K562 (cell line): ENCODE measurements around the gene WDR27. TPM values are rescaled to one million over a fixed set of nuclear protein-coding genes. Genes with fewer than 3 reads are reported as not detected.
A peak's percentile ranks its signal among the peaks of the same experiment; 100 is the strongest.

ENCODE experiments used
- ARID3B ChIP-seq: fragments of 250-450 bp; sonication (Bioruptor Pico); IDR thresholded peaks from 2 replicates; pipeline ENCODE4 v1.4.0; 2020; ENCODE audit warnings: borderline replicate concordance
- JUND ChIP-seq, 2 experiments: IDR thresholded peaks; 2 replicates in 1 of 2; 3 replicates in 1 of 2; pipeline ENCODE4 v1.6.1; 2011; ENCODE audit warnings: borderline replicate concordance in 2 of 2, low read depth in 2 of 2, low read length in 2 of 2, improper control_type of control experiment in 1 of 2, missing biosample characterization in 1 of 2, missing genetic modification characterization in 1 of 2, missing genetic modification reagents in 1 of 2
- KLF1 ChIP-seq: fragments of 450-650 bp; IDR thresholded peaks from 2 replicates; pipeline ENCODE4 v1.6.1; 2016; ENCODE audit warnings: missing genetic modification characterization, missing compliant biosample characterization
- LARP7 ChIP-seq: fragments of 450-650 bp; IDR thresholded peaks from 2 replicates; pipeline ENCODE4 v1.6.1; 2016
- MYBL2 ChIP-seq, 2 experiments: fragments of 450-650 bp in 1 of 2; sonication (generic) in 1 of 2; formaldehyde crosslinking in 1 of 2; IDR thresholded peaks; 2 replicates each; pipeline versions ENCODE4 v1.6.1 to v1.8.1; 2017 to 2022; ENCODE audit warnings: borderline replicate concordance in 1 of 2, inconsistent platforms in 1 of 2, low read depth in 1 of 2, mild to moderate bottlenecking in 1 of 2, missing genetic modification reagents in 1 of 2, moderate library complexity in 1 of 2
- PHF8 ChIP-seq: fragments of 200-600 bp; sonication (generic); IDR thresholded peaks from 2 replicates; pipeline ENCODE4 v1.6.1; 2012; ENCODE audit warnings: mixed run types, mild to moderate bottlenecking, inconsistent platforms, low read length, moderate library complexity, borderline replicate concordance
- RB1 ChIP-seq: fragments of 450-650 bp; IDR thresholded peaks from 2 replicates; pipeline ENCODE4 v1.6.1; 2017; ENCODE audit warnings: low read depth, mild to moderate bottlenecking
- SFPQ ChIP-seq: fragments of 200-400 bp; formaldehyde crosslinking; IDR thresholded peaks from 2 replicates; pipeline ENCODE4 v1.6.1; 2017; ENCODE audit warnings: mild to moderate bottlenecking, low read depth, low read length, moderate library complexity
- SMARCA4 ChIP-seq: fragments of 450-650 bp; IDR thresholded peaks from 2 replicates; pipeline ENCODE4 v1.6.1; 2016
- TAF7 ChIP-seq: fragments of 450-650 bp; IDR thresholded peaks from 2 replicates; pipeline ENCODE4 v1.6.1; 2016; ENCODE audit warnings: missing genetic modification characterization, missing compliant biosample characterization
- TAF9B ChIP-seq: fragments of 450-650 bp; IDR thresholded peaks from 2 replicates; pipeline ENCODE4 v1.6.1; 2018; ENCODE audit warnings: mild to moderate bottlenecking; ENCODE audit not compliant: partially characterized antibody
- UBTF ChIP-seq, 2 experiments: IDR thresholded peaks; 2 replicates each; pipeline ENCODE4 v1.6.1; 2012; ENCODE audit warnings: improper control_type of control experiment in 2 of 2, low read depth in 2 of 2, low read length in 2 of 2, borderline replicate concordance in 1 of 2
- ZBTB2 ChIP-seq: fragments of 450-650 bp; IDR thresholded peaks from 2 replicates; pipeline ENCODE4 v1.6.1; 2016; ENCODE audit warnings: antibody characterized with exemption
- ZC3H11A ChIP-seq: IDR thresholded peaks from 2 replicates; pipeline ENCODE4 v1.6.1; 2012; ENCODE audit warnings: low read depth, low read length, improper control_type of control experiment
- ZFP36 ChIP-seq: fragments of 150-350 bp; IDR thresholded peaks from 2 replicates; pipeline ENCODE4 v1.6.1; 2018; ENCODE audit warnings: low read length, low read depth; ENCODE audit not compliant: partially characterized antibody
- ZNF12 ChIP-seq: sonication (generic); formaldehyde crosslinking; IDR thresholded peaks from 2 replicates; pipeline ENCODE4 v1.4.0; 2020; ENCODE audit warnings: mild to moderate bottlenecking, missing genetic modification reagents
- ZNF449 ChIP-seq: fragments of 250-450 bp; sonication (Bioruptor Pico); IDR thresholded peaks from 2 replicates; pipeline ENCODE4 v1.8.0; 2022; ENCODE audit warnings: moderate library complexity, mild to moderate bottlenecking, inconsistent platforms
- ZNF785 ChIP-seq: fragments of 250-450 bp; sonication (Bioruptor Pico); IDR thresholded peaks from 2 replicates; pipeline ENCODE4 v1.4.0; 2020; ENCODE audit warnings: mild to moderate bottlenecking
- ZSCAN32 ChIP-seq: fragments of 450-650 bp; formaldehyde crosslinking; IDR thresholded peaks from 2 replicates; pipeline ENCODE4 v1.4.0; 2020; ENCODE audit warnings: mild to moderate bottlenecking, moderate library complexity
- polyA plus RNA-seq, 8 experiments: library from polyadenylated mRNA; depleted of rRNA in 4 of 8; stranded (reverse) in 5 of 8; unstranded in 3 of 8; fragments of >200 nt; fragmentation: Nextera tagmentation in 2 of 8; fragmentation: Illumina TruSeq in 1 of 8; extraction: Ambion mirVana in 2 of 8; extraction: Trizol in 1 of 8; gene quantifications; 2 replicates each; pipeline versions ENCODE4 v1.2.1 to v1.2.3, GENCODE V29; 2011 to 2014; ENCODE audit warnings: inconsistent platforms in 1 of 8, missing spikeins in 1 of 8
- total RNA-seq, 7 experiments: library from RNA; depleted of rRNA in 6 of 7; stranded (reverse); fragments of >200 nt in 6 of 7; fragmentation: Illumina TruSeq in 2 of 7; extraction: Trizol in 2 of 7; gene quantifications; 2 replicates each; pipeline versions ENCODE4 v1.2.1 to v1.2.3, GENCODE V29; 2011 to 2021; ENCODE audit warnings: low replicate concordance in 1 of 7

The WDR27 gene
- total and polyA plus RNA-seq, 9 of the 15 experiments (the other 6 are each of a cell fraction or from before 2014, with no cell fraction given), result 4.3 to 77.2 (median 22.7) TPM

- TF ChIP-seq SFPQ (no peak), ZBTB2 (no peak), RB1 (peak; percentile 89), MYBL2 (IDR thresholded peaks at IDR 0.05; ENCODE audit: low read depth) (no peak), MYBL2 (CRISPR knock-in tag; IDR thresholded peaks at IDR 0.05; ENCODE audit: borderline replicate concordance) (no peak), ZNF449 (no peak), TAF7 (no peak), SMARCA4 (no peak), KLF1 (tag) (no peak), ARID3B (CRISPR knock-in tag) (no peak), ZSCAN32 (CRISPR knock-in tag) (no peak), UBTF (IDR thresholded peaks at IDR 0.05; ENCODE audit: borderline replicate concordance in 1 of 2, low read depth in 2 of 2, low read length in 2 of 2) (0 out of 4 replicates have a peak, but pooled peaks of 1 of the 2 experiments have one; percentile 17), ZNF12 (CRISPR knock-in tag) (no peak), PHF8 (peak; percentile 33; the same call in 1 of the 2 replicates), TAF9B (no peak), ZFP36 (no peak), JUND (IDR thresholded peaks at IDR 0.05; ENCODE audit: borderline replicate concordance, low read depth, low read length) (no peak), JUND (tag; IDR thresholded peaks at IDR 0.05; ENCODE audit: borderline replicate concordance, low read depth, low read length) (no peak), LARP7 (no peak), ZNF785 (no peak), ZC3H11A (no peak)
Observed at GRCh38 chr6:169723991-169724493, 22.2 kb upstream of the WDR27 start (continued).
